Kidney epithelial cell (primary cell): ENCODE results near the gene SF3B5. TPM values are rescaled to one million over a fixed set of nuclear protein-coding genes. Genes with fewer than 3 reads are reported as not detected.
"Not testable (repeated sequence)": the region's sequence is repeated elsewhere in the genome, so short reads cannot be mapped to it uniquely, and the experiment has no call there.

Experiments used
- DNase-seq: peaks from one replicate; pipeline ENCODE4 v3.0.0-alpha.2; 2010; ENCODE audit warnings: low read depth
- H3K27me3 ChIP-seq: 2 replicates; pipeline ENCODE4 v1.6.0; 2011; ENCODE audit warnings: low read length; ENCODE audit not compliant: control insufficient read depth, insufficient read depth
- H3K36me3 ChIP-seq: 2 replicates; pipeline ENCODE4 v1.5.1; 2011; ENCODE audit warnings: low read length; ENCODE audit not compliant: control insufficient read depth, insufficient read depth
- H3K4me3 ChIP-seq: 2 replicates; pipeline ENCODE4 v1.5.1; 2011; ENCODE audit warnings: low read depth, mild to moderate bottlenecking, control low read depth, low read length
- CTCF ChIP-seq: IDR thresholded peaks from 2 replicates; pipeline ENCODE4 v1.5.1; 2011; ENCODE audit warnings: mild to moderate bottlenecking, moderate library complexity, low read length, control low read depth, inconsistent platforms; ENCODE audit not compliant: insufficient read depth, poor library complexity, severe bottlenecking
- total RNA-seq: library from RNA; depleted of rRNA; stranded (reverse); fragments of >200 nt; gene quantifications from 2 replicates; pipeline ENCODE4 v1.2.3, GENCODE V29; 2015

SF3B5 gene
- total RNA-seq, 1 donor from 2014 or later: 157 TPM

GRCh38 chr6:144140867-144141266 lies 45.5 kb upstream of the SF3B5 start:
- DNase-seq: no peak
- no peaks in the 10 kb centered on the region for H3K27me3 ChIP-seq
- TF ChIP-seq CTCF: no peak
- H3K36me3 ChIP-seq: no peaks in the 10 kb centered on the region
- H3K4me3 ChIP-seq: no peak overlapping the region

- TF ChIP-seq CTCF: no peak
These were observed 44.4 kb upstream of the SF3B5 start for GRCh38 chr6:144139817-144140216.

GRCh38 chr6:144138542-144138941 lies 43.2 kb upstream of the SF3B5 start:
- TF ChIP-seq CTCF: no peak
- DNase-seq: no peak
- H3K4me3 ChIP-seq: no peak overlapping the region
- H3K36me3 ChIP-seq: no peaks in the 10 kb centered on the region
- H3K27me3 ChIP-seq: no peaks in the 10 kb centered on the region

More at GRCh38 chr6:144139817-144140216, 44.4 kb upstream of the SF3B5 start:
- H3K27me3 ChIP-seq: no peaks in the 10 kb centered on the region
- DNase-seq: no peak
- H3K4me3 ChIP-seq: no peak overlapping the region
- H3K36me3 ChIP-seq: no peaks in the 10 kb centered on the region

- TF ChIP-seq CTCF: no peak
- Histone ChIP-seq H3K4me3 (no peak overlapping the region), H3K36me3 (no peaks in the 10 kb centered on the region), H3K27me3 (no peaks in the 10 kb centered on the region)
- DNase-seq: no peak
These were observed 39.4 kb upstream of the SF3B5 start for GRCh38 chr6:144134737-144135136.

GRCh38 chr6:144134176-144134575 lies 38.8 kb upstream of the SF3B5 start:
- Histone ChIP-seq H3K27me3 (no peaks in the 10 kb centered on the region), H3K36me3 (no peaks in the 10 kb centered on the region), H3K4me3 (no peak overlapping the region)
- TF ChIP-seq CTCF: no peak
- DNase-seq: no peak

GRCh38 chr6:144133225-144133821 lies 38.0 kb upstream of the SF3B5 start:
- TF ChIP-seq CTCF: no peak
- H3K4me3 ChIP-seq: no peak overlapping the region
- no peaks in the 10 kb centered on the region for H3K36me3 ChIP-seq
- H3K27me3 ChIP-seq: no peaks in the 10 kb centered on the region
- DNase-seq: no peak

GRCh38 chr6:144132167-144132690 lies 36.9 kb upstream of the SF3B5 start:
- not testable (repeated sequence) for H3K36me3 ChIP-seq, DNase-seq, H3K4me3 ChIP-seq, H3K27me3 ChIP-seq
